ENCODE results near the gene TTC28. TPM values are rescaled to one million over a fixed set of nuclear protein-coding genes. Genes with fewer than 3 reads are reported as not detected.
"Not testable (repeated sequence)": the region's sequence is repeated elsewhere in the genome, so short reads cannot be mapped to it uniquely, and the experiment has no call there.

The TTC28 gene
- total and polyA plus RNA-seq, 12 donors, result 3.4 to 75.6 (median 28.6) TPM

DNA sequence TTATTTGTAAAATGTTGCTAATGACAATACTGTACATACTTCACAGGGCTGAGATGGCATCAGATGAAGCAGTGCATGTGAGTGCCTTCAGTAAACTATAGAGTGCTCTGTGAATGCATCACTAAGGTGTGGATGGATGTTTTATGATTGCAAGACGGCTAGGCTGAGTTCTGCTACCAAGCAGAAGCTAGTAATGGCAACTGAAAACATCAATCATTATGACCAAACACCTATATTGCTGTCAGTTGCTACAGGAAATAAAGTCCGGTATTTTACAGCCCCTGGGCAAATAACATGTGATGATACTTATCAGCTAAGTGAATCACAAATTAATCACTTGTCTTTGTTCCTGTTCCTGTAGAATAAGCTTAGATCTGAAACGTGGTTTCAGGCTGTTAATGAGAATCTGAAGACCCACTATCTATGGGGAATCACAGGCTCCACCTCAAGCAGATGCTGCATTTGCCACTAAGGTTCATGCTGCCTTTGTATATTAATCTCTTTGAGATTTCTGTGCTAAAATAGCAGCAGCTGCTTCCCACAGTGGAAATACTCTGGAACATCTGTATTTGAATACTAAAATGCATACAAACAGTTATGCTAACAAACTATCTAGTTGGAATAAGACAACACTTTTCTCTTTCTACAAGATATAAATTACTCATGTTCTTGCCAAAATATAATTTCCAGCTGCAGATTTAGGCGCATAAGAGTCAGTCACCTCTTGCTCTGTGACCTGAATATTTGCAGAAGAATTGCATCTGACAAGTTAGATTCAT, 506.6 kb downstream of the TTC28 start:
- no peak overlapping the region for H3K4me3 ChIP-seq
- intact Hi-C loops (cut with DNase I), result no loop called here
- peaks cover 0 to 24% of the 10 kb centered on the region in 2 donors for H3K4me1 ChIP-seq (replicated peaks in 1 of 2)
- no peak overlapping the region for H3K27ac ChIP-seq
- no peak for TF ChIP-seq POLR2A (IDR thresholded peaks at IDR 0.05)
- TF ChIP-seq, protein P1, sequence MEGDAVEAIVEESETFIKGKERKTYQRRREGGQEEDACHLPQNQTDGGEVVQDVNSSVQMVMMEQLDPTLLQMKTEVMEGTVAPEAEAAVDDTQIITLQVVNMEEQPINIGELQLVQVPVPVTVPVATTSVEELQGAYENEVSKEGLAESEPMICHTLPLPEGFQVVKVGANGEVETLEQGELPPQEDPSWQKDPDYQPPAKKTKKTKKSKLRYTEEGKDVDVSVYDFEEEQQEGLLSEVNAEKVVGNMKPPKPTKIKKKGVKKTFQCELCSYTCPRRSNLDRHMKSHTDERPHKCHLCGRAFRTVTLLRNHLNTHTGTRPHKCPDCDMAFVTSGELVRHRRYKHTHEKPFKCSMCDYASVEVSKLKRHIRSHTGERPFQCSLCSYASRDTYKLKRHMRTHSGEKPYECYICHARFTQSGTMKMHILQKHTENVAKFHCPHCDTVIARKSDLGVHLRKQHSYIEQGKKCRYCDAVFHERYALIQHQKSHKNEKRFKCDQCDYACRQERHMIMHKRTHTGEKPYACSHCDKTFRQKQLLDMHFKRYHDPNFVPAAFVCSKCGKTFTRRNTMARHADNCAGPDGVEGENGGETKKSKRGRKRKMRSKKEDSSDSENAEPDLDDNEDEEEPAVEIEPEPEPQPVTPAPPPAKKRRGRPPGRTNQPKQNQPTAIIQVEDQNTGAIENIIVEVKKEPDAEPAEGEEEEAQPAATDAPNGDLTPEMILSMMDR (IDR thresholded peaks at IDR 0.05), result no peak
- no peak for DNase-seq
- H3K9me3 ChIP-seq (replicated peaks in 1 of 3), result no peaks in the 10 kb centered on the region
- H3K36me3 ChIP-seq (replicated peaks in 1 of 2), result no peaks in the 10 kb centered on the region
- WGBS, 4 donors, result 37 to 48% (median 45%) methylated on average over 4 of the region's 4 CpGs
- no peaks in the 10 kb centered on the region for H3K27me3 ChIP-seq

DNA sequence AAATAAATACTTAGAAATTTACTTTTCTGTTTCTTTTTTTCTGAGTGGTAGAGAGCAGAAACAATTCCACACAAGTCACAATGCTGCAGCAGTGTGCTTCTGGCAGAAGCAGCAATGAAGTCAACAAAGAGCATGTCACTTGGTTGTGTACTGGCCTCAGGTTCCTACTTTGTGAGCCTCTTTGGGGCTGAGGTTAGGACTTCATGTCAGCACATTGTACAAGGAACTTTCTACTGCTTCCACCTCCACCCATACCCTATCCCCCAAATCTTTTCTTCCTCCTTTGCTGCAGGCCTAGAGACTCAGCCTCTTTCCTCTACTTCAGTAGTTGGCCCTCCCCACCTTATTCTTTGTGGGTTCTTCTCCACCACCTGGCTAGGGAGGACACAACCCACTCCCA, 507.9 kb downstream of the TTC28 start:
- TF ChIP-seq, protein P1 (IDR thresholded peaks at IDR 0.05), result no peak
- no peak for TF ChIP-seq POLR2A (IDR thresholded peaks at IDR 0.05)
- Histone ChIP-seq H3K4me3 (no peak overlapping the region), H3K9me3 (replicated peaks in 1 of 3) (no peaks in the 10 kb centered on the region), H3K27ac (no peak overlapping the region), H3K4me1 (replicated peaks in 1 of 2) (peaks cover 0 to 24% of the 10 kb centered on the region in 2 donors), H3K36me3 (replicated peaks in 1 of 2) (no peaks in the 10 kb centered on the region), H3K27me3 (no peaks in the 10 kb centered on the region)
- intact Hi-C loops (cut with DNase I), result no loop called here
- DNase-seq, result no peak

DNA sequence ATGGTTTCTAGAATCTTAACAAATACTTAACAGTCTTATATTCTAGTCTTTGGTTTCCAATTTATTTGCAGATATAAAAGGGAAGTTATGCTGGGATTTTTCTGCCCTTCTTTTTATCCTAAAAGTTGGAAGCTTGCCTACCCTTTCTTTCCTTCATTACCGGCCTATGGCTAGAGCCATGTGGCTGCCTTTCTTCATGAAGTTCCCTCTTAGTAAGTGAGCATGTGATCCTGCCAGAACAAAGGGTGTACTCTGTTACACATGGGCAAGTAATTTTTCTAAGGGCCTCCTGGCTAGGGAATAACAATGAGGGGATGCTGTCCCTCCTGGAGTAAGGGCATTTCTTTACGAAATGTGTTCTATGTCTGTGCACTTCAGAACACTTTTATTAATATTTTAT, 508.5 kb downstream of the TTC28 start:
- Histone ChIP-seq H3K36me3 (replicated peaks in 1 of 2) (no peaks in the 10 kb centered on the region), H3K9me3 (replicated peaks in 1 of 3) (no peaks in the 10 kb centered on the region), H3K4me1 (replicated peaks in 1 of 2) (peaks cover 0 to 24% of the 10 kb centered on the region in 2 donors), H3K27ac (no peak overlapping the region), H3K27me3 (no peaks in the 10 kb centered on the region), H3K4me3 (no peak overlapping the region)
- no peak for DNase-seq
- WGBS, 4 donors, result 71 to 87% (median 81%) methylated on average over 2 of the region's 2 CpGs
- intact Hi-C loops (cut with DNase I), result no loop called here
- TF ChIP-seq, protein P1 (IDR thresholded peaks at IDR 0.05), result no peak
- TF ChIP-seq POLR2A (IDR thresholded peaks at IDR 0.05), result no peak

DNA sequence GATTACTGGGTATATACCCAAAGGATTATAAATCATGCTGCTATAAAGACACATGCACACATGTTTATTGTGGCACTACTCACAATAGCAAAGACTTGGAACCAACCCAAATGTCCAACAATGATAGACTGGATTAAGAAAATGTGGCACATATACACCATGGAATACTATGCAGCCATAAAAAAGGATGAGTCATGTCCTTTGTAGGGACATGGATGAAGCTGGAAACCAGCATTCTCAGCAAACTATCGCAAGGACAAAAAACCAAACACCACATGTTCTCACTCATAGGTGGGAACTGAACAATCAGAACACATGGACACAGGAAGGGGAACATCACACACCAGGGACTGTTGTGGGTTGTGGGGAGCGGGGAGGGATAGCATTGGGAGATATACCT, 510.3 kb downstream of the TTC28 start:
- H3K4me1 ChIP-seq (replicated peaks in 1 of 2), result peaks cover 0 to 24% of the 10 kb centered on the region in 2 donors
- H3K27ac ChIP-seq; H3K9me3 ChIP-seq (replicated peaks in 1 of 3); intact Hi-C loops (cut with DNase I); DNase-seq; H3K36me3 ChIP-seq (replicated peaks in 1 of 2); H3K27me3 ChIP-seq; H3K4me3 ChIP-seq: not testable (repeated sequence)
- WGBS, 4 donors, result 95 to 100% (median 96%) methylated on average over 2 of the region's 2 CpGs

DNA sequence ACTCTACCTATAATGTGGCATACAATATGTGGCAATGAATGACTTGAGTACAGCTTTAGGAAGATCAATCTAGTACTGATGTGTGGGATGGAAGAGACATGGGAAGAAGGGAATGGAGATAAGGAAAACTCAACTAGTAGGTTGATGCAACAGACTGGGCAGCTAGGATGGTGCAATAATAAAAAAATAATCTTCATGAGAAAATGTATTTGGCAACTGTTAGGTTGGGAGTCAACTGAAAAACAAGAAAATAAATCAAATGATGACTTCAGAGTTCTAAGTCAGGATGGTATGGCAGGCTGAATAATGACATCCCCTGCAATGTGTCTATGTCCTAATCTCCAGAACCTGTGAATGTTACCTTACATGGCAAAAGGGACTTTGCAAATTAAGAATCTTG, 523.8 kb downstream of the TTC28 start:
- H3K4me3 ChIP-seq, result no peak overlapping the region
- no peaks in the 10 kb centered on the region for H3K27me3 ChIP-seq
- no peaks in the 10 kb centered on the region for H3K36me3 ChIP-seq (replicated peaks in 1 of 2)
- no peaks in the 10 kb centered on the region for H3K4me1 ChIP-seq (replicated peaks in 1 of 2)
- peaks cover 0 to 5% (median 0%) of the 10 kb centered on the region in 3 donors for H3K9me3 ChIP-seq (replicated peaks in 1 of 3)
- TF ChIP-seq, protein P1 (IDR thresholded peaks at IDR 0.05), result no peak
- no peak for TF ChIP-seq POLR2A (IDR thresholded peaks at IDR 0.05)
- intact Hi-C loops (cut with DNase I), result no loop called here
- no peak for DNase-seq
- H3K27ac ChIP-seq, result no peak overlapping the region
